A549 (cell line): ENCODE results near the gene HACL1. TPM values are rescaled to one million over a fixed set of nuclear protein-coding genes. Genes with fewer than 3 reads are reported as not detected.

Experiments used
- ATAC-seq, 2 experiments: fragments of 200-7000 bp in 1 of 2; fragments of >200 bp in 1 of 2; cut with Nextera tagmentation in 1 of 2; cut with Tn5 transposase in 1 of 2; 3 replicates each; pipeline versions ENCODE4 v1.8.0 to v1.9.1; 2018 to 2020; ENCODE audit warnings: mild to moderate bottlenecking in 1 of 2, moderate library complexity in 1 of 2
- CTCF ChIA-PET: fragments of 300-600 bp; sonication (Branson Sonifier 250); formaldehyde crosslinking; extraction: SDS; loops from one replicate; lab custom pipeline; 2021; ENCODE audit warnings: antibody characterized with exemption, inconsistent platforms; lab: Yijun Ruan, JAX
- POLR2A ChIA-PET: fragments of 350-600 bp; formaldehyde crosslinking; extraction: SDS; loops from one replicate; lab custom pipeline; 2021; ENCODE audit warnings: antibody characterized with exemption, inconsistent platforms; lab: Yijun Ruan, JAX
- DNase-seq, 2 experiments: peaks; one replicate each; pipeline versions ENCODE4 v3.0.0 to v3.0.0-alpha.2; 2011 to 2016; ENCODE audit warnings: low read depth in 1 of 2, low spot score in 1 of 2
- FAIRE-seq: peaks from 2 replicates; lab custom pipeline; 2011; peaks lifted over from hg19 to GRCh38; lab: Jason Lieb, UNC
- H3K27ac ChIP-seq, 2 experiments: fragments of >200 bp; sonication (Bioruptor Twin); formaldehyde crosslinking; 3 replicates each; pipeline ENCODE4 v1.5.1; 2016 to 2017
- H3K4me1 ChIP-seq: fragments of >200 bp; sonication (Bioruptor Twin); formaldehyde crosslinking; 3 replicates; pipeline ENCODE4 v1.6.1; 2016
- H3K4me2 ChIP-seq: fragments of >200 bp; sonication (Bioruptor Twin); formaldehyde crosslinking; 3 replicates; pipeline ENCODE4 v1.6.1; 2016
- H3K4me3 ChIP-seq: fragments of >200 bp; sonication (Bioruptor Twin); formaldehyde crosslinking; 3 replicates; pipeline ENCODE4 v1.5.1; 2016
- H3K9me3 ChIP-seq: fragments of >200 bp; sonication (Bioruptor Twin); formaldehyde crosslinking; 3 replicates; pipeline ENCODE4 v1.6.1; 2016
- BHLHE40 ChIP-seq: IDR thresholded peaks from 2 replicates; pipeline ENCODE4 v1.6.1; 2012; ENCODE audit warnings: low read depth, low read length, inconsistent platforms
- ESRRA ChIP-seq: fragments of 150-350 bp; IDR thresholded peaks from 2 replicates; pipeline ENCODE4 v1.6.1; 2014; ENCODE audit warnings: mild to moderate bottlenecking, low read length, borderline replicate concordance
- HDAC2 ChIP-seq: fragments of 200-600 bp; sonication (generic); IDR thresholded peaks from 2 replicates; pipeline ENCODE4 v1.6.1; 2016
- HOXA7 ChIP-seq: fragments of 250-450 bp; sonication (Bioruptor Pico); IDR thresholded peaks from 2 replicates; pipeline ENCODE4 v1.5.0; 2020; ENCODE audit warnings: mild to moderate bottlenecking, moderate library complexity
- HOXB13 ChIP-seq: fragments of 250-450 bp; sonication (Bioruptor Pico); IDR thresholded peaks from 2 replicates; pipeline ENCODE4 v1.5.0; 2020; ENCODE audit warnings: low read depth, mild to moderate bottlenecking, moderate library complexity
- KDM1A ChIP-seq: fragments of 200-600 bp; sonication (generic); IDR thresholded peaks from 2 replicates; pipeline ENCODE4 v1.6.1; 2016; ENCODE audit warnings: low read depth, mild to moderate bottlenecking
- POLR2AphosphoS2 ChIP-seq: conservative IDR thresholded peaks from 2 replicates; pipeline ENCODE4 v1.6.1; 2012; ENCODE audit warnings: low read length, improper control_type of control experiment, inconsistent platforms
- RARB ChIP-seq: fragments of 250-450 bp; sonication (Bioruptor Pico); IDR thresholded peaks from 2 replicates; pipeline ENCODE4 v1.8.0; 2021; ENCODE audit warnings: mild to moderate bottlenecking, moderate library complexity
- RCOR1 ChIP-seq: fragments of 150-350 bp; IDR thresholded peaks from 2 replicates; pipeline ENCODE4 v1.6.1; 2014; ENCODE audit warnings: antibody characterized with exemption, low read length, low read depth
- RNF2 ChIP-seq: fragments of 200-600 bp; sonication (generic); IDR thresholded peaks from 2 replicates; pipeline ENCODE4 v1.6.1; 2016; ENCODE audit warnings: low read depth, mild to moderate bottlenecking, antibody characterized with exemption, moderate library complexity, borderline replicate concordance
- SMC3 ChIP-seq: fragments of >200 bp; sonication (Bioruptor Twin); formaldehyde crosslinking; IDR thresholded peaks from 3 replicates; pipeline ENCODE4 v1.6.1; 2018; ENCODE audit warnings: inconsistent platforms
- ZNF302 ChIP-seq: fragments of 250-450 bp; sonication (Bioruptor Pico); IDR thresholded peaks from 2 replicates; pipeline ENCODE4 v1.9.0; 2021; ENCODE audit warnings: inconsistent platforms, mild to moderate bottlenecking, moderate library complexity
- ZSCAN20 ChIP-seq: fragments of 250-450 bp; sonication (Bioruptor Pico); IDR thresholded peaks from 2 replicates; pipeline ENCODE4 v1.8.0; 2022; ENCODE audit warnings: mild to moderate bottlenecking, moderate library complexity
- WGBS: methylation state at CpG from one replicate; pipeline ENCODE4 v1.1.6; 2017; ENCODE audit errors: missing lambda C conversion rate; 5-methylcytosine and 5-hydroxymethylcytosine counted together
- polyA plus RNA-seq, 4 experiments: library from polyadenylated mRNA; depleted of rRNA in 3 of 4; stranded (reverse); fragments of >200 nt; fragmentation: RNase III in 1 of 4; extraction: RNeasy Plus Mini Kit Qiagen cat#74134 plus additional on column Dnase treatment in 1 of 4; gene quantifications; 2 replicates in 3 of 4; 3 replicates in 1 of 4; pipeline ENCODE4 v1.2.3, GENCODE V29; 2011 to 2017
- TF ChIP-seq, protein P1 (sequence below): fragments of >200 bp; sonication (Bioruptor Twin); formaldehyde crosslinking; IDR thresholded peaks from 3 replicates; pipeline ENCODE4 v1.5.1; 2016
- TF ChIP-seq, protein P2 (sequence below): fragments of >200 bp; sonication (Bioruptor Twin); formaldehyde crosslinking; IDR thresholded peaks from 3 replicates; pipeline ENCODE4 v1.6.1; 2016
- TF ChIP-seq, protein P3 (sequence below): fragments of 250-450 bp; sonication (Bioruptor Pico); IDR thresholded peaks from 2 replicates; pipeline ENCODE4 v1.5.0; 2021; ENCODE audit warnings: mild to moderate bottlenecking, moderate library complexity, borderline replicate concordance
- TF ChIP-seq, protein P4 (sequence below): fragments of 200-600 bp; sonication (generic); IDR thresholded peaks from 2 replicates; pipeline ENCODE4 v1.6.1; 2016; ENCODE audit warnings: antibody characterized with exemption, mild to moderate bottlenecking, moderate library complexity
- TF ChIP-seq, protein P5 (sequence below): fragments of >200 bp; sonication (Bioruptor Twin); formaldehyde crosslinking; IDR thresholded peaks from 2 replicates; pipeline ENCODE4 v1.6.1; 2016

Gene HACL1
- polyA plus RNA-seq, 2 of the 4 experiments (the other 2 are of a cell fraction) = 26.3 to 51.0 TPM

DNA sequence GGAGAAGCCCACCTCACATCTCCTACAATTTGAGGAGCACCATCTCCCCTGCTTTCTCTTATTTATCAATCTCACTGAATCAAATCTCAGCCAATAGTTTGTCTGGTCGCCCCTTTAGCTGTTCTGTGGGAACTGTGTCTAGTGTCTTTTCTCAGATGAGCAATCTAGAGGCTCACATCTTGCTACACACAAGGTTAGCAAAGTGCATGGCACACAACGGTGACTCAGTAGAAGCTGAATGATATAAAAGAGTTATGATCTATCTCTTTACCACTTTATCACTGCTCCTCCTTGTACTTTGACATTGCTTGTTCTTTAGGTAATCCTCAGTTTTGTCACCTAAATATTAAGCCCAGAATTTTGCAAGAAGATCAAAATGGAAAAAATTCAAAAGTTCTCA lies 63.0 kb downstream of the HACL1 start:
- H3K4me3 ChIP-seq = no peak overlapping the region
- 49% methylated on average over 2 of the region's 2 CpGs for WGBS
- ChIA-PET POLR2A (no interaction called here), CTCF (no interaction called here)
- no peak overlapping the region for H3K27ac ChIP-seq
- ATAC-seq (no peak), DNase-seq (no peak), FAIRE-seq (no peak)
- H3K9me3 ChIP-seq = no peaks in the 10 kb centered on the region
- H3K4me1 ChIP-seq = no peaks in the 10 kb centered on the region
- H3K4me2 ChIP-seq = no peak overlapping the region
- TF ChIP-seq RNF2 (no peak), ZNF302 (CRISPR knock-in tag) (no peak), RCOR1 (no peak), RARB (CRISPR knock-in tag) (no peak), HOXB13 (no peak), ESRRA (no peak), KDM1A (no peak), BHLHE40 (no peak), HOXA7 (CRISPR knock-in tag) (no peak)
- TF ChIP-seq, protein P1, sequence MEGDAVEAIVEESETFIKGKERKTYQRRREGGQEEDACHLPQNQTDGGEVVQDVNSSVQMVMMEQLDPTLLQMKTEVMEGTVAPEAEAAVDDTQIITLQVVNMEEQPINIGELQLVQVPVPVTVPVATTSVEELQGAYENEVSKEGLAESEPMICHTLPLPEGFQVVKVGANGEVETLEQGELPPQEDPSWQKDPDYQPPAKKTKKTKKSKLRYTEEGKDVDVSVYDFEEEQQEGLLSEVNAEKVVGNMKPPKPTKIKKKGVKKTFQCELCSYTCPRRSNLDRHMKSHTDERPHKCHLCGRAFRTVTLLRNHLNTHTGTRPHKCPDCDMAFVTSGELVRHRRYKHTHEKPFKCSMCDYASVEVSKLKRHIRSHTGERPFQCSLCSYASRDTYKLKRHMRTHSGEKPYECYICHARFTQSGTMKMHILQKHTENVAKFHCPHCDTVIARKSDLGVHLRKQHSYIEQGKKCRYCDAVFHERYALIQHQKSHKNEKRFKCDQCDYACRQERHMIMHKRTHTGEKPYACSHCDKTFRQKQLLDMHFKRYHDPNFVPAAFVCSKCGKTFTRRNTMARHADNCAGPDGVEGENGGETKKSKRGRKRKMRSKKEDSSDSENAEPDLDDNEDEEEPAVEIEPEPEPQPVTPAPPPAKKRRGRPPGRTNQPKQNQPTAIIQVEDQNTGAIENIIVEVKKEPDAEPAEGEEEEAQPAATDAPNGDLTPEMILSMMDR = no peak
- TF ChIP-seq, protein P2, sequence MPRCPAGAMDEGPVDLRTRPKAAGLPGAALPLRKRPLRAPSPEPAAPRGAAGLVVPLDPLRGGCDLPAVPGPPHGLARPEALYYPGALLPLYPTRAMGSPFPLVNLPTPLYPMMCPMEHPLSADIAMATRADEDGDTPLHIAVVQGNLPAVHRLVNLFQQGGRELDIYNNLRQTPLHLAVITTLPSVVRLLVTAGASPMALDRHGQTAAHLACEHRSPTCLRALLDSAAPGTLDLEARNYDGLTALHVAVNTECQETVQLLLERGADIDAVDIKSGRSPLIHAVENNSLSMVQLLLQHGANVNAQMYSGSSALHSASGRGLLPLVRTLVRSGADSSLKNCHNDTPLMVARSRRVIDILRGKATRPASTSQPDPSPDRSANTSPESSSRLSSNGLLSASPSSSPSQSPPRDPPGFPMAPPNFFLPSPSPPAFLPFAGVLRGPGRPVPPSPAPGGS = no peak
- TF ChIP-seq, protein P3, sequence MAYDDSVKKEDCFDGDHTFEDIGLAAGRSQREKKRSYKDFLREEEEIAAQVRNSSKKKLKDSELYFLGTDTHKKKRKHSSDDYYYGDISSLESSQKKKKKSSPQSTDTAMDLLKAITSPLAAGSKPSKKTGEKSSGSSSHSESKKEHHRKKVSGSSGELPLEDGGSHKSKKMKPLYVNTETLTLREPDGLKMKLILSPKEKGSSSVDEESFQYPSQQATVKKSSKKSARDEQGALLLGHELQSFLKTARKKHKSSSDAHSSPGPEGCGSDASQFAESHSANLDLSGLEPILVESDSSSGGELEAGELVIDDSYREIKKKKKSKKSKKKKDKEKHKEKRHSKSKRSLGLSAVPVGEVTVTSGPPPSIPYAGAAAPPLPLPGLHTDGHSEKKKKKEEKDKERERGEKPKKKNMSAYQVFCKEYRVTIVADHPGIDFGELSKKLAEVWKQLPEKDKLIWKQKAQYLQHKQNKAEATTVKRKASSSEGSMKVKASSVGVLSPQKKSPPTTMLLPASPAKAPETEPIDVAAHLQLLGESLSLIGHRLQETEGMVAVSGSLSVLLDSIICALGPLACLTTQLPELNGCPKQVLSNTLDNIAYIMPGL (CRISPR knock-in tag) = no peak
- TF ChIP-seq, protein P4, sequence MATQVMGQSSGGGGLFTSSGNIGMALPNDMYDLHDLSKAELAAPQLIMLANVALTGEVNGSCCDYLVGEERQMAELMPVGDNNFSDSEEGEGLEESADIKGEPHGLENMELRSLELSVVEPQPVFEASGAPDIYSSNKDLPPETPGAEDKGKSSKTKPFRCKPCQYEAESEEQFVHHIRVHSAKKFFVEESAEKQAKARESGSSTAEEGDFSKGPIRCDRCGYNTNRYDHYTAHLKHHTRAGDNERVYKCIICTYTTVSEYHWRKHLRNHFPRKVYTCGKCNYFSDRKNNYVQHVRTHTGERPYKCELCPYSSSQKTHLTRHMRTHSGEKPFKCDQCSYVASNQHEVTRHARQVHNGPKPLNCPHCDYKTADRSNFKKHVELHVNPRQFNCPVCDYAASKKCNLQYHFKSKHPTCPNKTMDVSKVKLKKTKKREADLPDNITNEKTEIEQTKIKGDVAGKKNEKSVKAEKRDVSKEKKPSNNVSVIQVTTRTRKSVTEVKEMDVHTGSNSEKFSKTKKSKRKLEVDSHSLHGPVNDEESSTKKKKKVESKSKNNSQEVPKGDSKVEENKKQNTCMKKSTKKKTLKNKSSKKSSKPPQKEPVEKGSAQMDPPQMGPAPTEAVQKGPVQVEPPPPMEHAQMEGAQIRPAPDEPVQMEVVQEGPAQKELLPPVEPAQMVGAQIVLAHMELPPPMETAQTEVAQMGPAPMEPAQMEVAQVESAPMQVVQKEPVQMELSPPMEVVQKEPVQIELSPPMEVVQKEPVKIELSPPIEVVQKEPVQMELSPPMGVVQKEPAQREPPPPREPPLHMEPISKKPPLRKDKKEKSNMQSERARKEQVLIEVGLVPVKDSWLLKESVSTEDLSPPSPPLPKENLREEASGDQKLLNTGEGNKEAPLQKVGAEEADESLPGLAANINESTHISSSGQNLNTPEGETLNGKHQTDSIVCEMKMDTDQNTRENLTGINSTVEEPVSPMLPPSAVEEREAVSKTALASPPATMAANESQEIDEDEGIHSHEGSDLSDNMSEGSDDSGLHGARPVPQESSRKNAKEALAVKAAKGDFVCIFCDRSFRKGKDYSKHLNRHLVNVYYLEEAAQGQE = no peak

DNA sequence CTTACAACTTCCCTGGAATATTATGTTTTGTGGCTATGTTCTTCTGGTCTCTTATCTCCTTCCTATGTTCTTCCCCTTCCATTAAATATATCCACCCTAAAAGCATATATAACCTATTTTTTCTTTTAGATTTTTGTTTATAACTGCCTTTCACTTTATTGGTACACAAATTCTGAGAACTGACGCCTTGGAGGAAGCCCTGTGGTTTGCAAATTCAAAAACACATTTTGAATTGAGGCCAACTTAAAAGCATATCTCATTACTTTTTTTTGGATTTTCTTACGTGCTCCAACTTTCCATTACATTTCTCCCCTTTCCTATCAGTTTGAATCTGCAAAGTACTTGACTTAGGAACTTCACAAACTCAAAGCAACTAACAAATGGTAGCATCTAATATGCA lies 64.5 kb downstream of the HACL1 start:
- Histone ChIP-seq H3K4me1 (no peaks in the 10 kb centered on the region), H3K4me2 (no peak overlapping the region), H3K27ac (no peak overlapping the region), H3K9me3 (no peaks in the 10 kb centered on the region), H3K4me3 (no peak overlapping the region)
- ATAC-seq = no peak
- DNase-seq = no peak
- TF ChIP-seq HDAC2 = no peak
- TF ChIP-seq, protein P3 (CRISPR knock-in tag) = no peak
- no peak for TF ChIP-seq ZSCAN20 (CRISPR knock-in tag)
- no peak for TF ChIP-seq SMC3
- TF ChIP-seq POLR2AphosphoS2 = no peak
- TF ChIP-seq, protein P5, sequence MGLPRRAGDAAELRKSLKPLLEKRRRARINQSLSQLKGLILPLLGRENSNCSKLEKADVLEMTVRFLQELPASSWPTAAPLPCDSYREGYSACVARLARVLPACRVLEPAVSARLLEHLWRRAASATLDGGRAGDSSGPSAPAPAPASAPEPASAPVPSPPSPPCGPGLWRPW = no peak
- CTCF ChIA-PET = no interaction called here
- no peak for FAIRE-seq
- POLR2A ChIA-PET = no interaction called here
- WGBS = 63% methylated on average over 2 of the region's 2 CpGs
